Epithelial cell of proximal tubule (primary cell): ENCODE measurements around the gene NKD1. TPM values are rescaled to one million over a fixed set of nuclear protein-coding genes. Genes with fewer than 3 reads are reported as not detected.

ENCODE experiments used
- DNase-seq: peaks from one replicate; pipeline ENCODE4 v3.0.0-alpha.2; 2011; ENCODE audit warnings: low read depth
- H3K4me3 ChIP-seq: 2 replicates; pipeline ENCODE4 v1.5.1; 2011; ENCODE audit warnings: low read depth, mild to moderate bottlenecking, low read length
- total RNA-seq: library from RNA; depleted of rRNA; stranded (reverse); fragments of >200 nt; gene quantifications from 2 replicates; pipeline ENCODE4 v1.2.3, GENCODE V29; 2015
- TF ChIP-seq, protein P1 (sequence below): conservative IDR thresholded peaks from 2 replicates; pipeline ENCODE4 v1.5.1; 2012; ENCODE audit warnings: low read depth, mild to moderate bottlenecking, low read length

Gene NKD1
- total RNA-seq, 1 donor from 2014 or later = not detected

DNA sequence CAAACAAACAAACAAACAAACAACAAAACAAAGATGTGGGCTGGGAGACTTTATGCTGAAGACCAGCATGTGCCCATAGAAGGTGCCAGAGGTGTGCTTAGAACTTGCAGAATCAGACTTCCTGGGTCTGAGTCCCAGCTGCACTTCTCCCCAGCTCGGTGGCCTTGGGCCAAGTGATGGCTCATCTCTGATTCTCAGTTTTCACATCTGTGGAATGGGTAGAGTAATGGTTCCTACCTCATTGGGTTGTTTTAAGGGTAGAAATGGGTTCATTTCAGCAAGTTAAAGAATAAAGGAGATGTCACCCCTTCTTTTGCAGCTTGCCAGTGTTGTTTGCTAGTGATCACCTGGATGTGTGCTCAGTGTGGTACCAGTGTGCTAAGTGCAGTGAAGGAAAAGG is 10.7 kb downstream of the NKD1 start:
- TF ChIP-seq, protein P1, sequence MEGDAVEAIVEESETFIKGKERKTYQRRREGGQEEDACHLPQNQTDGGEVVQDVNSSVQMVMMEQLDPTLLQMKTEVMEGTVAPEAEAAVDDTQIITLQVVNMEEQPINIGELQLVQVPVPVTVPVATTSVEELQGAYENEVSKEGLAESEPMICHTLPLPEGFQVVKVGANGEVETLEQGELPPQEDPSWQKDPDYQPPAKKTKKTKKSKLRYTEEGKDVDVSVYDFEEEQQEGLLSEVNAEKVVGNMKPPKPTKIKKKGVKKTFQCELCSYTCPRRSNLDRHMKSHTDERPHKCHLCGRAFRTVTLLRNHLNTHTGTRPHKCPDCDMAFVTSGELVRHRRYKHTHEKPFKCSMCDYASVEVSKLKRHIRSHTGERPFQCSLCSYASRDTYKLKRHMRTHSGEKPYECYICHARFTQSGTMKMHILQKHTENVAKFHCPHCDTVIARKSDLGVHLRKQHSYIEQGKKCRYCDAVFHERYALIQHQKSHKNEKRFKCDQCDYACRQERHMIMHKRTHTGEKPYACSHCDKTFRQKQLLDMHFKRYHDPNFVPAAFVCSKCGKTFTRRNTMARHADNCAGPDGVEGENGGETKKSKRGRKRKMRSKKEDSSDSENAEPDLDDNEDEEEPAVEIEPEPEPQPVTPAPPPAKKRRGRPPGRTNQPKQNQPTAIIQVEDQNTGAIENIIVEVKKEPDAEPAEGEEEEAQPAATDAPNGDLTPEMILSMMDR = no peak
- no peak for DNase-seq
- no peak overlapping the region for H3K4me3 ChIP-seq

DNA sequence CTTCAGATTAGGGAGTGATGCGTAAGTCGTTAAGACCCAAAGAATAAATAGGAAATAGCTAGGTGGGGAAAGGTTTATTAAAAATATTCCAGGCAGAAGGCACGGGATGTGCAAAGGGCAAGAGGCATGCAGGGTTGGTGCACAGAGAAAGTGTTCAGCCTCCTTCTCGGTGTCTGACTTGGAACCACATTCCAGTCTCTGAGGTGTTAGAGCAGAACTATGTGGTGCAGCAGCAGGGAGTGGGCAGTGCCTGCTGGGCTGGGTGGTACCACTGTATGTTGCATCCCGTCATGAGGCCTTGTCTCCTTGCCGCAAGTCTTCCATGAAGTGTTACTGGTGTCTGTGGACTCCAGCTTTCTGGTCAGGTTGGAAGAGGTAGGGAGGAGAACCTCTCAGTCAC is 11.1 kb downstream of the NKD1 start:
- TF ChIP-seq, protein P1 = no peak
- DNase-seq = no peak
- H3K4me3 ChIP-seq = no peak overlapping the region

DNA sequence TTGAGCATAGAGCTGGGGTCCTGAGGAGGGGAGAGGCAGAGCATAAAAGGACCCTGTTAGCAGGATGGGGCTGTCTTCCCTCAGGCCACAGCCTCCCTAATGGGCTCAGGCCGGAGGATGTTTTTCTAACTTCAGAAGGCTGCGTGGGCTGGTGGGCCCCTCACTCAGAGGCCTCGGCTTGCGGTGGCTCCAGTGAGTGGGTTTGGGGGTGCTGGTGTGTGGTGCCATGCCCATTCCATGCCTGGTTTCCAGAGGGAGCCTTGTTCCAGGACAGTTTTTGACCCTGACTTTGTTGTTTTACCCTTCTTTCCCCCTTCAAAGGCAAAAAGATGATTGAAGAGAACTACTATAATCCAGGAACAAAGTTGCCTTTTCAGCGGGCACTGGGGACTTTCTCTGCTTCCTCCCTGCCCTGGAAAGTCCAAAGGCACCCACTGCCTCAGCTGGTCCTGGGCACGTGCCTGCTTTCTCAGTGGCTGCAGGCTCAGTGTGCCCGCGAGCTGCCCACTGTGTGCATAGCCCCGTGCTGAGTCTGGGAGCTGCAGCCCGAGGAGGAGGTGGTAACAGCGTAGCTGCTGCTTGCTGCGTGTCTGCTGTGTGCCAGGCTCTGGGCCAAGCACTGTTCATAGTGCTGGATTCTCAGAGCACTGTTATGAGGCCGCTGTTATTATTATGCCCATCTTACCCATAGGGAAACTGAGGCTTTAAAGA is 11.8 kb downstream of the NKD1 start:
- no peak for DNase-seq
- TF ChIP-seq, protein P1 = no peak
- no peak overlapping the region for H3K4me3 ChIP-seq

DNA sequence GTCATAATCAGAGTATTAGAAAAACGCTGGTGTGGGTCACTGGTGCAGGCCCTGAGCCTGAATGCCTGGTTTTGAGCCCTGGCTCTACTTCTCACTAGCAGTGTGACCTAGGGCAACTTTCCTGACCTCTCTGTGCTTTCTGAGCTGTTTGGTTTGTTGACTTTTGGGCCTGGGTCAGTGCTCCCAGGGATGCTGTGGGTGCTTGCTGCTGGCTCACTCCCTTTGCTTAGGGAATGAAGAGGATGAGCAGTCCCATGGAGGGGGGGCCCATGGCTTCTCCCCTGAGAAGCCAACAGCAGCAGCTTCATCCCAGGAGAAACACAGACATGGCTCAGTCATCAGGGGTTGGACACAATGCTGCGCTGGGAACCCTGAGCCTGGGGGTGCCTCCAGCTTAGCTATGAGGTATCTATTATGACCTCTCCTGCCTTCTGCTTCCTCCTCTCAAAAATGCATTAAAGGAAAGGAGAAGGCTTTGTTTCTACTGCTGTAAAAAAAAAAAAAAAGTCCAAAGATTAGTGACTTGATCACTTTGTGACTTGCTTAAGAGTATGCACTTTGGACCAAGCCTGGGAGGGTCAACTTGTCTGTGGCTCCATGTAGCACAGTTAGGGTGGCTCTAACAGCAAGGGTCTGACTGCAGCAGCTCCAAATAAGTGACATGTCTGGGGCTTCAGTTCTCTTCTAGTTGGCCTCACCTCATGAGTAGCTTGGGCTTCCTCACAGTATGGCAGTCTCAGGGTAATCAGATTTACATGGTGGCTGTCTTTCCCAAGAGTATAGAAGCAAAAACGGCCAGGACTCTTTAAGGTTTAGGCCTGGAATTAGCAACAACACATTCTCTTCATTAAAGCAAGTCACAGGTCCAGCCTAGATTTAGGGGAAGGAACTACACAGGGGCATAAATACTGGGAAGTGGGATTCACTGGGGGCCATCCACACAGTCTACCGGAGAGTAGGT is 13.0 kb downstream of the NKD1 start:
- H3K4me3 ChIP-seq = no peak overlapping the region
- DNase-seq = no peak
- TF ChIP-seq, protein P1 = no peak

DNA sequence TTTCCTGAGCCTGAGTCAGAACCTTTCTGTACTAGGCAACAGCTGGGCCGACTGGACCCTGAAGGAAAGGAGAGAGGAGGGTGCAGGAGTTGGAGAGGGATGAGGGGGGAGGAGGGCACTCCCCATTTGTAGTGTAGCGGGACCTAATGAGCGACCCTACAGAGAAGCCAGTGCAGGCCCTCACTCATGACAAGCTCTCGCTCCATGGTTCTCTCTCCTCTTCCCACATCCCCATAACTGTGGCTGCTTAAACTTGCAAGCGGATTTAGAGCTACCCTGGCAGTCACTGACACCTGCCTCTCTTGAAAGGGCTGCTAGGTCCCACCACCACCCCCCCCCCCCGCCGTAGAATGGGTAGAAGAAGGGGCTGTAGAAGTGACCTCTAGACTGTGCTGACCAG is 14.5 kb downstream of the NKD1 start:
- DNase-seq = no peak

DNA sequence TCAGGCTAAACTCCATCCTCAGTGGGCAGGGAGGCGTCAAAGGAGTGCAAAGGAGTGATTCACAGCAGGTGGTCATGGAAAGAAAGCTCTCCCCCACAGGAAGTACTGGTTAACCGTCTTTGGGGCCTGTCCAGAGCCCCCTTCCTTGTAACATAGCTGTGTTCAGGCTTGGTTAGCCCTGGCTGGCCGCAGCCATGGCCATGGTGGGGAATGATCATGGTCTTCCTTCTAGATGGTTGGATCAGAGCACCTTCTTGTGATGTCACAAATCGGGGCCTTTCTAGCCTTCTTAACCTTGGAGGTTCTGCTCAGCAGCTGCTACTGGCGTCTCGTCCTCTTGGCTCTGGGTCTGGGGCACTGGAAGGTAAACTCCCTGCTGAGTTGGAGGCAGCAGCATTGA is 15.8 kb downstream of the NKD1 start:
- TF ChIP-seq, protein P1 = no peak
- DNase-seq = no peak
- H3K4me3 ChIP-seq = no peak overlapping the region

More for the DNA sequence above, 14.5 kb downstream of the NKD1 start:
- no peak overlapping the region for H3K4me3 ChIP-seq
- TF ChIP-seq, protein P1 = no peak
